ENCODE measurements around the gene PTPRCAP.

GRCh38 chr11:67440229-67441097 is 3.0 kb upstream of the PTPRCAP start:
- TF ChIP-seq CTCF (conservative IDR thresholded peaks at IDR 0.05; ENCODE audit: low read length) (no peak), EZH2phosphoT487 (IDR thresholded peaks at IDR 0.05; ENCODE audit: borderline replicate concordance) (no peak)

Data from Loucy (cell line).